Erythroblast (primary cell): ENCODE results near the gene HOMEZ.
"Not testable (repeated sequence)": the region's sequence is repeated elsewhere in the genome, so short reads cannot be mapped to it uniquely, and the experiment has no call there.

Experiments used
- DNase-seq, 2 experiments: peaks; one replicate each; lab custom pipeline; 2025; lab: John Stamatoyannopoulos, UW
- GATA1 ChIP-seq: IDR thresholded peaks from 2 replicates; pipeline ENCODE4 v1.6.1; 2011; ENCODE audit warnings: low read depth, mild to moderate bottlenecking, control low read depth, low read length, moderate library complexity
- POLR2A ChIP-seq: IDR thresholded peaks from 2 replicates; pipeline ENCODE4 v1.6.1; 2011; ENCODE audit warnings: mild to moderate bottlenecking, low read length

The HOMEZ gene

GRCh38 chr14:23237772-23238594, 47.9 kb downstream of the HOMEZ start, which contains the start of gene RNF212B:
Gene RNF212B (plus strand): TSS chr14:23237936. CDS start chr14:23240346, 2,410 bp downstream.
- peak; percentile 82 to 91 for DNase-seq
- TF ChIP-seq POLR2A (no peak), GATA1 (no peak)

- not testable (repeated sequence) for DNase-seq
Measured at GRCh38 chr14:23232241-23232808, 53.6 kb downstream of the HOMEZ start.

DNA sequence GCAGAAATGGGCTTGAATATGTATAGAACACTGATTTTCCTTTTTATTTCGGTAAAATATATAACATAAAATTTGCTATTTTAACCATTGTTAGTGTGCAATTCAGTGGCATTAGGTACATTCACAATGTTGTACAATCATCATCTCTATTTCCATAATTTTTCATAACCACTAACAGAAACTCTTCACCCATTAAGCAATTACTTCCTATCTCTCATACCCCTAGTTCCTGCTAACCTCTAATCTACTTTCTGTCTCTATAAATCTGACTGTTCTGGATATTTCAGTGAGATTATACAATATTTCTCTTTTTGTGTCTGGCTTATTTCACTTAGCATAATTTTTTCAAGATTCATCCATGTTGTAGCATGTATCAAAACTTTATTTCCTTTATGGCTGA, 57.1 kb downstream of the HOMEZ start:
- no peak for DNase-seq
- no peak for TF ChIP-seq POLR2A
- TF ChIP-seq GATA1: no peak

DNA sequence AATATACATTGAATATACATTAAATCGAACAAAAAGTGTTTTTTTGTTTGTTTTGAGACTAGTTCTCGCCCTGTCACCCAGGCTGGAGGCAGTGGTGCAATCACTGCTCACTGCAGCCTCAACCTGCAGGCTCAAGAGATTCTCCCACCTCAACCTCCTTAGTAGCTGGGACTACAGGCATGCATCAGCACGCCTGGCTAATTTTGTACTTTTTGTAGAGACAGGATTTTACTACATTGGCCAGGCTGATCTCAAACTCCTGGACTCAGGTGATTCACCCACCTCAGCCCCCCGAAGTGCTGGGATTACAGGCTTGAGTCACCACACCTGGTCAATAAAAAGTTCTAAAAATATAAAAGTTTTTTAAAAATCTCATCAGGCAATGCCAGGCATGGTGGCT, 58.4 kb downstream of the HOMEZ start:
- TF ChIP-seq POLR2A (no peak), GATA1 (no peak)
- DNase-seq: no peak

- not testable (repeated sequence) for DNase-seq
Measured at GRCh38 chr14:23224958-23225357, 61.0 kb downstream of the HOMEZ start.
